WTC11 (cell line): ENCODE data around the gene ABCD2. TPM values are rescaled to one million over a fixed set of nuclear protein-coding genes. Genes with fewer than 3 reads are reported as not detected.

Experiments
- ATAC-seq: fragments of 200-7000 bp; cut with Tn5 transposase; 2 replicates; pipeline ENCODE4 v1.10.0; 2021; ENCODE audit warnings: mild to moderate bottlenecking, moderate library complexity
- CTCF ChIA-PET: fragments of 300-600 bp; sonication (Branson Sonifier 250); formaldehyde crosslinking; loops from one replicate; lab custom pipeline; 2021; ENCODE audit warnings: antibody characterized with exemption; lab: Charles Lee
- POLR2A ChIA-PET: fragments of 350-600 bp; sonication (Branson Sonifier 250); formaldehyde crosslinking; loops from one replicate; lab custom pipeline; 2021; ENCODE audit warnings: antibody characterized with exemption; lab: Charles Lee
- DNase-seq: peaks from one replicate; pipeline ENCODE4 v3.0.0; 2021; ENCODE audit warnings: low spot score
- H3K27ac Mint-ChIP-seq: 2 replicates; pipeline ENCODE4 v1.8.0; 2021; ENCODE audit warnings: mixed read lengths
- H3K27me3 Mint-ChIP-seq: 2 replicates; pipeline ENCODE4 v1.8.0; 2021; ENCODE audit warnings: low read depth, mild to moderate bottlenecking, moderate library complexity, mixed read lengths
- H3K36me3 Mint-ChIP-seq: 2 replicates; pipeline ENCODE4 v1.8.0; 2021; ENCODE audit warnings: mixed read lengths
- H3K4me1 Mint-ChIP-seq: 2 replicates; pipeline ENCODE4 v1.8.0; 2022; ENCODE audit warnings: mixed read lengths
- H3K4me3 Mint-ChIP-seq: 2 replicates; pipeline ENCODE4 v1.8.0; 2021; ENCODE audit warnings: mild to moderate bottlenecking, moderate library complexity, mixed read lengths
- H3K9me3 Mint-ChIP-seq: 2 replicates; pipeline ENCODE4 v1.8.0; 2021; ENCODE audit warnings: mixed read lengths
- E2F4 ChIP-seq: sonication (generic); formaldehyde crosslinking; IDR thresholded peaks from 2 replicates; pipeline ENCODE4 v1.8.1; 2022; ENCODE audit warnings: low read depth, mild to moderate bottlenecking, moderate library complexity, missing genetic modification reagents, borderline replicate concordance
- FOXJ3 ChIP-seq: sonication (generic); formaldehyde crosslinking; IDR thresholded peaks from 2 replicates; pipeline ENCODE4 v1.9.0; 2021; ENCODE audit warnings: missing genetic modification reagents, mild to moderate bottlenecking, borderline replicate concordance
- GTF2I ChIP-seq: fragments of 250-450 bp; sonication (Bioruptor Pico); conservative IDR thresholded peaks from 2 replicates; pipeline ENCODE4 v1.4.0; 2021; ENCODE audit warnings: mild to moderate bottlenecking
- MXD4 ChIP-seq: fragments of 250-450 bp; sonication (Bioruptor Pico); IDR thresholded peaks from 2 replicates; pipeline ENCODE4 v1.8.0; 2021; ENCODE audit warnings: mild to moderate bottlenecking, moderate library complexity, borderline replicate concordance
- NFATC4 ChIP-seq: fragments of 250-450 bp; sonication (Bioruptor Pico); IDR thresholded peaks from 2 replicates; pipeline ENCODE4 v1.9.0; 2021; ENCODE audit warnings: mild to moderate bottlenecking
- NFE2L1 ChIP-seq: sonication (generic); formaldehyde crosslinking; IDR thresholded peaks from 2 replicates; pipeline ENCODE4 v1.8.1; 2023; ENCODE audit warnings: missing genetic modification reagents
- RELA ChIP-seq: sonication (generic); formaldehyde crosslinking; IDR thresholded peaks from 2 replicates; pipeline ENCODE4 v1.8.1; 2022; ENCODE audit warnings: missing genetic modification reagents, mild to moderate bottlenecking, borderline replicate concordance
- RORB ChIP-seq: fragments of 250-450 bp; sonication (Bioruptor Pico); IDR thresholded peaks from 2 replicates; pipeline ENCODE4 v1.9.0; 2021; ENCODE audit warnings: mild to moderate bottlenecking
- SOX15 ChIP-seq: fragments of 250-450 bp; sonication (Bioruptor Pico); IDR thresholded peaks from 2 replicates; pipeline ENCODE4 v1.9.0; 2021; ENCODE audit warnings: mild to moderate bottlenecking
- SP1 ChIP-seq: sonication (generic); formaldehyde crosslinking; conservative IDR thresholded peaks from 2 replicates; pipeline ENCODE4 v1.8.1; 2022; ENCODE audit warnings: missing genetic modification reagents
- USF2 ChIP-seq: sonication (generic); formaldehyde crosslinking; IDR thresholded peaks from 2 replicates; pipeline ENCODE4 v1.8.1; 2023; ENCODE audit warnings: mild to moderate bottlenecking, missing genetic modification reagents, moderate library complexity
- ZNF219 ChIP-seq: sonication (generic); formaldehyde crosslinking; IDR thresholded peaks from 2 replicates; pipeline ENCODE4 v1.8.0; 2023; ENCODE audit warnings: missing genetic modification reagents, mild to moderate bottlenecking, borderline replicate concordance
- ZNF423 ChIP-seq: fragments of 250-450 bp; sonication (Bioruptor Pico); IDR thresholded peaks from 2 replicates; pipeline ENCODE4 v2.1.2; 2022; ENCODE audit warnings: mild to moderate bottlenecking, moderate library complexity
- total RNA-seq: library from RNA; stranded (reverse); gene quantifications from 3 replicates; pipeline ENCODE4 v1.2.3, GENCODE V29; 2021
- TF ChIP-seq, protein P1 (sequence below): sonication (generic); formaldehyde crosslinking; IDR thresholded peaks from 2 replicates; pipeline ENCODE4 v1.8.1; 2022; ENCODE audit warnings: low read depth, missing genetic modification reagents, borderline replicate concordance
- TF ChIP-seq, protein P2 (sequence below): sonication (generic); formaldehyde crosslinking; IDR thresholded peaks from 2 replicates; pipeline ENCODE4 v1.8.1; 2022; ENCODE audit warnings: mild to moderate bottlenecking, missing genetic modification reagents, moderate library complexity, borderline replicate concordance
- TF ChIP-seq, protein P3 (sequence below): fragments of 250-450 bp; sonication (Bioruptor Pico); conservative IDR thresholded peaks from 2 replicates; pipeline ENCODE4 v1.9.0; 2021; ENCODE audit warnings: mild to moderate bottlenecking
- TF ChIP-seq, protein P4 (sequence below): sonication (generic); formaldehyde crosslinking; IDR thresholded peaks from 2 replicates; pipeline ENCODE4 v1.8.0; 2022; ENCODE audit warnings: missing genetic modification reagents
- TF ChIP-seq, protein P5 (sequence below): sonication (generic); formaldehyde crosslinking; IDR thresholded peaks from 2 replicates; pipeline ENCODE4 v1.8.0; 2022; ENCODE audit warnings: mild to moderate bottlenecking, missing genetic modification reagents

ABCD2 gene
- total RNA-seq, 1 experiment from 2014 or later = not detected

- Mint-ChIP-seq H3K27me3 (no peaks in the 10 kb centered on the region), H3K9me3 (no peaks in the 10 kb centered on the region), H3K36me3 (no peaks in the 10 kb centered on the region), H3K4me3 (no peak overlapping the region), H3K4me1 (no peaks in the 10 kb centered on the region), H3K27ac (no peak overlapping the region)
- no peak for ATAC-seq
- ChIA-PET CTCF (no interaction called here), POLR2A (no interaction called here)
- TF ChIP-seq FOXJ3 = no peak
- TF ChIP-seq ZNF423 = no peak
- no peak for TF ChIP-seq USF2 (CRISPR knock-in tag)
- no peak for TF ChIP-seq RELA (CRISPR knock-in tag)
- TF ChIP-seq NFATC4 = no peak
- no peak for TF ChIP-seq ZNF219 (CRISPR knock-in tag)
- no peak for TF ChIP-seq GTF2I (CRISPR knock-in tag)
- TF ChIP-seq, protein P1, sequence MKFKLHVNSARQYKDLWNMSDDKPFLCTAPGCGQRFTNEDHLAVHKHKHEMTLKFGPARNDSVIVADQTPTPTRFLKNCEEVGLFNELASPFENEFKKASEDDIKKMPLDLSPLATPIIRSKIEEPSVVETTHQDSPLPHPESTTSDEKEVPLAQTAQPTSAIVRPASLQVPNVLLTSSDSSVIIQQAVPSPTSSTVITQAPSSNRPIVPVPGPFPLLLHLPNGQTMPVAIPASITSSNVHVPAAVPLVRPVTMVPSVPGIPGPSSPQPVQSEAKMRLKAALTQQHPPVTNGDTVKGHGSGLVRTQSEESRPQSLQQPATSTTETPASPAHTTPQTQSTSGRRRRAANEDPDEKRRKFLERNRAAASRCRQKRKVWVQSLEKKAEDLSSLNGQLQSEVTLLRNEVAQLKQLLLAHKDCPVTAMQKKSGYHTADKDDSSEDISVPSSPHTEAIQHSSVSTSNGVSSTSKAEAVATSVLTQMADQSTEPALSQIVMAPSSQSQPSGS (CRISPR knock-in tag) = no peak
- no peak for TF ChIP-seq NFE2L1
- TF ChIP-seq, protein P2, sequence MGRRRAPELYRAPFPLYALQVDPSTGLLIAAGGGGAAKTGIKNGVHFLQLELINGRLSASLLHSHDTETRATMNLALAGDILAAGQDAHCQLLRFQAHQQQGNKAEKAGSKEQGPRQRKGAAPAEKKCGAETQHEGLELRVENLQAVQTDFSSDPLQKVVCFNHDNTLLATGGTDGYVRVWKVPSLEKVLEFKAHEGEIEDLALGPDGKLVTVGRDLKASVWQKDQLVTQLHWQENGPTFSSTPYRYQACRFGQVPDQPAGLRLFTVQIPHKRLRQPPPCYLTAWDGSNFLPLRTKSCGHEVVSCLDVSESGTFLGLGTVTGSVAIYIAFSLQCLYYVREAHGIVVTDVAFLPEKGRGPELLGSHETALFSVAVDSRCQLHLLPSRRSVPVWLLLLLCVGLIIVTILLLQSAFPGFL = no peak
- TF ChIP-seq, protein P3, sequence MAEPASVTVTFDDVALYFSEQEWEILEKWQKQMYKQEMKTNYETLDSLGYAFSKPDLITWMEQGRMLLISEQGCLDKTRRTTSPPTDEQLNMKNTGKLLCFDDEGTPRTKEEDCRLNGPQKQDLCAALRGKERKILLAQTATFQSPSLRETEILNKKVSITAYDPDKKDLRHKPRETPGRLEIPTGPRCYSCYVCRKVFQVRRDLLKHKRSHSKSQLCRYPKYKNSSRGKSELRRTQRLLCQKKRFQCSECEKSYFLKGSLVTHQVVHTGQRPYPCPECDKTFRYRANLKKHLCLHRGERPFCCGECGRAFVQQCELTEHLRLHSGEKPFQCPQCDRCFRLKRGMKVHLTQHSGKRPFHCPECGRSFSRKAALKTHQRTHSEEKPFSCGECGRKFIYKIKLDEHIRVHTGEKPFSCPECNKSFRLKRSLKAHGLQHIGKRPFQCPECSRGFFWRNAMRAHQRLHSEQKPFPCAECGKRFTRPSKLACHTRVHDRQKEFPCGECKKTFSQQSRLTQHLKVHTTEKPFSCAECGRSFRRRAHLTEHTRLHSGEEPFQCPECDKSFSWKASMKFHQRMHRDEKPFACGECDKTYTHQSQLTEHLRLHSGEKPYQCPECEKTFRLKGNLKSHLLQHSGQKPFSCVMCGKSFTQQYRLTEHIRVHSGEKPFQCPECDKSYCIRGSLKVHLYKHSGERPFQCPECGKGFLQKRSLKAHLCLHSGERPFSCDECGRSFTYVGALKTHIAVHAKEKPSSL (CRISPR knock-in tag) = no peak
- TF ChIP-seq, protein P4, sequence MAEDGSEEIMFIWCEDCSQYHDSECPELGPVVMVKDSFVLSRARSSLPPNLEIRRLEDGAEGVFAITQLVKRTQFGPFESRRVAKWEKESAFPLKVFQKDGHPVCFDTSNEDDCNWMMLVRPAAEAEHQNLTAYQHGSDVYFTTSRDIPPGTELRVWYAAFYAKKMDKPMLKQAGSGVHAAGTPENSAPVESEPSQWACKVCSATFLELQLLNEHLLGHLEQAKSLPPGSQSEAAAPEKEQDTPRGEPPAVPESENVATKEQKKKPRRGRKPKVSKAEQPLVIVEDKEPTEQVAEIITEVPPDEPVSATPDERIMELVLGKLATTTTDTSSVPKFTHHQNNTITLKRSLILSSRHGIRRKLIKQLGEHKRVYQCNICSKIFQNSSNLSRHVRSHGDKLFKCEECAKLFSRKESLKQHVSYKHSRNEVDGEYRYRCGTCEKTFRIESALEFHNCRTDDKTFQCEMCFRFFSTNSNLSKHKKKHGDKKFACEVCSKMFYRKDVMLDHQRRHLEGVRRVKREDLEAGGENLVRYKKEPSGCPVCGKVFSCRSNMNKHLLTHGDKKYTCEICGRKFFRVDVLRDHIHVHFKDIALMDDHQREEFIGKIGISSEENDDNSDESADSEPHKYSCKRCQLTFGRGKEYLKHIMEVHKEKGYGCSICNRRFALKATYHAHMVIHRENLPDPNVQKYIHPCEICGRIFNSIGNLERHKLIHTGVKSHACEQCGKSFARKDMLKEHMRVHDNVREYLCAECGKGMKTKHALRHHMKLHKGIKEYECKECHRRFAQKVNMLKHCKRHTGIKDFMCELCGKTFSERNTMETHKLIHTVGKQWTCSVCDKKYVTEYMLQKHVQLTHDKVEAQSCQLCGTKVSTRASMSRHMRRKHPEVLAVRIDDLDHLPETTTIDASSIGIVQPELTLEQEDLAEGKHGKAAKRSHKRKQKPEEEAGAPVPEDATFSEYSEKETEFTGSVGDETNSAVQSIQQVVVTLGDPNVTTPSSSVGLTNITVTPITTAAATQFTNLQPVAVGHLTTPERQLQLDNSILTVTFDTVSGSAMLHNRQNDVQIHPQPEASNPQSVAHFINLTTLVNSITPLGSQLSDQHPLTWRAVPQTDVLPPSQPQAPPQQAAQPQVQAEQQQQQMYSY (CRISPR knock-in tag) = no peak
- no peak for TF ChIP-seq SOX15
- TF ChIP-seq RORB = no peak
- no peak for TF ChIP-seq SP1 (CRISPR knock-in tag)
- no peak for TF ChIP-seq MXD4 (CRISPR knock-in tag)
- TF ChIP-seq E2F4 = no peak
- TF ChIP-seq, protein P5, sequence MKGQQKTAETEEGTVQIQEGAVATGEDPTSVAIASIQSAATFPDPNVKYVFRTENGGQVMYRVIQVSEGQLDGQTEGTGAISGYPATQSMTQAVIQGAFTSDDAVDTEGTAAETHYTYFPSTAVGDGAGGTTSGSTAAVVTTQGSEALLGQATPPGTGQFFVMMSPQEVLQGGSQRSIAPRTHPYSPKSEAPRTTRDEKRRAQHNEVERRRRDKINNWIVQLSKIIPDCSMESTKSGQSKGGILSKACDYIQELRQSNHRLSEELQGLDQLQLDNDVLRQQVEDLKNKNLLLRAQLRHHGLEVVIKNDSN (CRISPR knock-in tag) = no peak
- no peak for DNase-seq
Measured at GRCh38 chr12:39632670-39633069, 13.1 kb upstream of the ABCD2 start.
